ENCODE data around the gene TEAD4.

The TEAD4 gene

DNA sequence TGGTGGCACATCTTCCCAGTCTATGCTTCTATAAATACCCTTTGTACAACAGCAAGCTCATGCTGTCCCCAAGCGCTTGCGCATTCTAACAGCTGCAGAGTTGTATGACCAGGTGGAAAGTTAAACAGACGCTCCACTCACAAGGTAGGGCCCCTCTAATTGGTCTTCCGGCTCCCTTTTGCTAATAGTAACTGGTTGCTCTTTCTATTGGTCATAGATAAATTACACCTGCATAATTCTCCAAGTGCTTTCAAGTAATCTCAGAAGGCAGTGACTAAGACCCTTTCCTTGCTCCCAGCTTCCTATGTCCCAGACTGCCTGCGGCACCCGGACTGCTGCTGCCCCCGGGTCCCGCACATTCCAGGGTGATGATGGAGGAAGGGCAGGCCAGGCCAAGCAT is 111.9 kb downstream of the TEAD4 start:
- no peak overlapping the region for H3K27ac ChIP-seq (ENCODE audit: low read depth, low read length)

DNA sequence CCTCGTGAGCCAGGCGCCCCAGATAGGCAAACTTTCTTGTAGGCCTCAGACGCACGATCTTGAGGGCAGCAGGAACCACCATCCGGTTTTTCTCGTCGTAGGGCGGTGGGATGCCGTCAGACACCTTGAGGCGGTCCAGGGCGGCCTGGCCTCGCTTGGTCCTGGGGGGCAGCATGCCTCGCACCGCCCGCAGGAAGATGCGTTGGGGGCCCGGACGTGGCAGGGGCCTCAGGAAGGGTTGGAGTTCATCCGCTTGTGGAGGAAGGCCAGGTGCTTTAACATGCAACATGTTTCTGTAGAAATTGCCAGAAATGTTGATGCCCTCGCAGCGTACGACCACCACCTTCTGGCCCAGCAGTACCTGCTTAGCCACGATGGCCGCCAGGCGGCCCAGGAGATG is 112.5 kb downstream of the TEAD4 start:
- H3K4me1 ChIP-seq (ENCODE audit: control insufficient read depth in 5 of 5, insufficient read depth in 5 of 5, low read length in 5 of 5), result peaks cover 4 to 22% (median 18%) of the 10 kb centered on the region in 5 donors
- H3K9ac ChIP-seq (ENCODE audit: low read length in 5 of 5), result no peak overlapping the region
- no peak overlapping the region for H3K4me3 ChIP-seq (ENCODE audit: low read depth in 1 of 5, low read length in 5 of 5)
- H3K9me3 ChIP-seq (ENCODE audit: control insufficient read depth in 5 of 5, low read length in 5 of 5), result no peaks in the 10 kb centered on the region
- no peak overlapping the region for H3K27ac ChIP-seq (ENCODE audit: low read depth, low read length)
- no peaks in the 10 kb centered on the region for H3K27me3 ChIP-seq (ENCODE audit: control insufficient read depth in 5 of 5, insufficient read depth in 4 of 5, low read length in 5 of 5)
- no peaks in the 10 kb centered on the region for H3K36me3 ChIP-seq (ENCODE audit: control insufficient read depth in 5 of 5, insufficient read depth in 5 of 5, low read length in 5 of 5)

More for the DNA sequence above, 111.9 kb downstream of the TEAD4 start:
- Histone ChIP-seq H3K4me3 (ENCODE audit: low read depth in 1 of 5, low read length in 5 of 5) (no peak overlapping the region), H3K36me3 (ENCODE audit: control insufficient read depth in 5 of 5, insufficient read depth in 5 of 5, low read length in 5 of 5) (no peaks in the 10 kb centered on the region), H3K4me1 (ENCODE audit: control insufficient read depth in 5 of 5, insufficient read depth in 5 of 5, low read length in 5 of 5) (peaks cover 4 to 17% (median 12%) of the 10 kb centered on the region in 5 donors), H3K9ac (ENCODE audit: low read length in 5 of 5) (no peak overlapping the region), H3K27me3 (ENCODE audit: control insufficient read depth in 5 of 5, insufficient read depth in 4 of 5, low read length in 5 of 5) (no peaks in the 10 kb centered on the region), H3K9me3 (ENCODE audit: control insufficient read depth in 5 of 5, low read length in 5 of 5) (no peaks in the 10 kb centered on the region)

DNA sequence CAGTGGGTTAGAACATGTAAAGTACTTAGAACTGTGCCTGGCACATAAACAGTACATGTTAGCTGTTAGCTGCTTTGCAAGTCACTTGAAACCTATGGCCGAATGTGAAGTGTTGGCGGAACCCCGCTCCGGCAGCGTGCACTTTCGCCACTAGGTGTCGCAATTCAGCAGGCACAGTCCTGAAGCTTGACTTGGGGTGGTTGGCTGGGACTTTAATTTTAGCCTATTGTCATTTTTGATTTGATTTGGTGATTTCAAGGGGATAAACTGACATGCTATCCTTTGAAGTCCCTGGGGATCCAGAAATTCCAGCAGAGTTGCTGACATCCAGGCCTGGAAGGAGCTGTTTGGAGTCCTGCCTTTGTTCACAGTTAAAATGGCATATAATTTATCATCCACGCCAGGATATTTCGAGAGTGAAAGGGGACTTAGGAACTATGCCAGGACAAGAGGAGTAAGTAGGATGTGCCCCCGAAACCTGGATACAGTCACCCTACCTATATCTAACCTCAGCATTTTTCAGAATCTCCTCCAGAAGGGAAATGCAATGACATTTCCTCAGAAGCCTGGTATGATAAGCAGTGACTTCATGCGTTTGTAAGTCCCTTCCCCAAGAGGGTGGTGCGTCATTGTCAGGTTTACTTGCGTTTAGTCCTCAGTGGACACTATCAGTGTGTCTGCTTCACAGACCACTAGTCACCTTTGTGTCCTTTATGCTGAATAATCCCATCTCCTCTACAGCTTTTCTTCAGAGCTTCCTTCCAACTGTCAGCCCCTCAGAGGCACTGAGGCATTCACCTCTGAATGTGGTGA is 114.4 kb downstream of the TEAD4 start:
- Histone ChIP-seq H3K9ac (ENCODE audit: low read length in 5 of 5) (no peak overlapping the region), H3K4me3 (ENCODE audit: low read depth in 1 of 5, low read length in 5 of 5) (no peak overlapping the region), H3K4me1 (ENCODE audit: control insufficient read depth in 5 of 5, insufficient read depth in 5 of 5, low read length in 5 of 5) (peaks cover 4 to 30% (median 25%) of the 10 kb centered on the region in 5 donors)

GRCh38 chr12:3075315-3075714 is 116.1 kb downstream of the TEAD4 start:
- no peaks in the 10 kb centered on the region for H3K9me3 ChIP-seq (ENCODE audit: control insufficient read depth in 5 of 5, low read length in 5 of 5)
- H3K4me1 ChIP-seq (ENCODE audit: control insufficient read depth in 5 of 5, insufficient read depth in 5 of 5, low read length in 5 of 5), result peaks cover 4 to 30% (median 25%) of the 10 kb centered on the region in 5 donors
- no peak overlapping the region for H3K9ac ChIP-seq (ENCODE audit: low read length in 5 of 5)
- no peak overlapping the region for H3K4me3 ChIP-seq (ENCODE audit: low read depth in 1 of 5, low read length in 5 of 5)
- no peaks in the 10 kb centered on the region for H3K36me3 ChIP-seq (ENCODE audit: control insufficient read depth in 5 of 5, insufficient read depth in 5 of 5, low read length in 5 of 5)
- no peaks in the 10 kb centered on the region for H3K27me3 ChIP-seq (ENCODE audit: control insufficient read depth in 5 of 5, insufficient read depth in 4 of 5, low read length in 5 of 5)
- no peak overlapping the region for H3K27ac ChIP-seq (ENCODE audit: low read depth, low read length)

More for the DNA sequence above, 114.4 kb downstream of the TEAD4 start:
- no peaks in the 10 kb centered on the region for H3K27me3 ChIP-seq (ENCODE audit: control insufficient read depth in 5 of 5, insufficient read depth in 4 of 5, low read length in 5 of 5)
- peak overlapping the region; percentile 39 for H3K27ac ChIP-seq (ENCODE audit: low read depth, low read length)
- H3K36me3 ChIP-seq (ENCODE audit: control insufficient read depth in 5 of 5, insufficient read depth in 5 of 5, low read length in 5 of 5), result no peaks in the 10 kb centered on the region
- no peaks in the 10 kb centered on the region for H3K9me3 ChIP-seq (ENCODE audit: control insufficient read depth in 5 of 5, low read length in 5 of 5)

GRCh38 chr12:3076730-3077571 is 117.8 kb downstream of the TEAD4 start, which contains the start of gene TSPAN9:
Gene TSPAN9 (plus strand): TSS chr12:3077379. CDS start chr12:3201194, 123,815 bp downstream.
- no peaks in the 10 kb centered on the region for H3K9me3 ChIP-seq (ENCODE audit: control insufficient read depth in 5 of 5, low read length in 5 of 5)
- H3K9ac ChIP-seq (ENCODE audit: low read length in 5 of 5), result peak within 1 kb of the TSS; percentile 16 to 86 (median 81)
- peaks cover 0 to 4% (median 0%) of the 10 kb centered on the region in 5 donors for H3K36me3 ChIP-seq (ENCODE audit: control insufficient read depth in 5 of 5, insufficient read depth in 5 of 5, low read length in 5 of 5)
- peaks cover 4 to 40% (median 25%) of the 10 kb centered on the region in 5 donors for H3K4me1 ChIP-seq (ENCODE audit: control insufficient read depth in 5 of 5, insufficient read depth in 5 of 5, low read length in 5 of 5)
- no peaks in the 10 kb centered on the region for H3K27me3 ChIP-seq (ENCODE audit: control insufficient read depth in 5 of 5, insufficient read depth in 4 of 5, low read length in 5 of 5)
- H3K27ac ChIP-seq (ENCODE audit: low read depth, low read length), result peak within 1 kb of the TSS; percentile 77
- H3K4me3 ChIP-seq (ENCODE audit: low read depth in 1 of 5, low read length in 5 of 5), result peak within 1 kb of the TSS; percentile 74 to 81 (median 80)

GRCh38 chr12:3077572-3078081 is 118.4 kb downstream of the TEAD4 start:
- peaks cover 0 to 4% (median 0%) of the 10 kb centered on the region in 5 donors for H3K36me3 ChIP-seq (ENCODE audit: control insufficient read depth in 5 of 5, insufficient read depth in 5 of 5, low read length in 5 of 5)
- H3K4me1 ChIP-seq (ENCODE audit: control insufficient read depth in 5 of 5, insufficient read depth in 5 of 5, low read length in 5 of 5), result peaks cover 4 to 46% (median 25%) of the 10 kb centered on the region in 5 donors
- H3K9ac ChIP-seq (ENCODE audit: low read length in 5 of 5), result peak overlapping the region in 4 of 5 donors; percentile 79 to 86 (median 81)
- peak overlapping the region; percentile 57 for H3K27ac ChIP-seq (ENCODE audit: low read depth, low read length)
- H3K4me3 ChIP-seq (ENCODE audit: low read depth in 1 of 5, low read length in 5 of 5), result peak overlapping the region; percentile 74 to 81 (median 80)
- H3K9me3 ChIP-seq (ENCODE audit: control insufficient read depth in 5 of 5, low read length in 5 of 5), result no peaks in the 10 kb centered on the region
- H3K27me3 ChIP-seq (ENCODE audit: control insufficient read depth in 5 of 5, insufficient read depth in 4 of 5, low read length in 5 of 5), result no peaks in the 10 kb centered on the region

- Histone ChIP-seq H3K9ac (ENCODE audit: low read length in 5 of 5) (peak overlapping the region; percentile 16 to 86 (median 81)), H3K36me3 (ENCODE audit: control insufficient read depth in 5 of 5, insufficient read depth in 5 of 5, low read length in 5 of 5) (peaks cover 0 to 4% (median 0%) of the 10 kb centered on the region in 5 donors), H3K4me1 (ENCODE audit: control insufficient read depth in 5 of 5, insufficient read depth in 5 of 5, low read length in 5 of 5) (peaks cover 3 to 48% (median 22%) of the 10 kb centered on the region in 5 donors), H3K4me3 (ENCODE audit: low read depth in 1 of 5, low read length in 5 of 5) (peak overlapping the region; percentile 74 to 81 (median 80)), H3K9me3 (ENCODE audit: control insufficient read depth in 5 of 5, low read length in 5 of 5) (no peaks in the 10 kb centered on the region), H3K27me3 (ENCODE audit: control insufficient read depth in 5 of 5, insufficient read depth in 4 of 5, low read length in 5 of 5) (no peaks in the 10 kb centered on the region), H3K27ac (ENCODE audit: low read depth, low read length) (peak overlapping the region; percentile 57)
These were observed 119.1 kb downstream of the TEAD4 start for GRCh38 chr12:3078086-3078820.

DNA sequence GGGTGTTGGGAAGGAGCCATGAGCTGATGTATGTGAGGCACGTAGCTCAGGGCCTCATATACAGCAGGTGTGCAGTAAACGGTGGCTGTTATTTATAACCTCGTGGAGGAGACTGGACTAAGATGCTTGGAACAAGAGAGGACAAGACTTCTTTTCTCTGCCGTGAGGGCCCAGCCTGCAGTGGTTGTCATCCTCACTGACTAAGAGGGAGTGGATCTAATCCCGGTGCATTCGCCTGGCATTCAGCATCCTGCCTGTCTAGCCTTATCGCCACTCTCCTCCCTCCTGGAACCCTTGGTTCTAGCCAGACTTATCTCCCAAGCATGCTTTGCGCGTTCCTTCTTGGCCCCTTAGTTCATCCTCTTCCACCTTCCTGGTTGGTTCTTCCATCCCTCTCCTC is 121.9 kb downstream of the TEAD4 start:
- H3K4me3 ChIP-seq (ENCODE audit: low read depth in 1 of 5, low read length in 5 of 5), result no peak overlapping the region
- H3K27me3 ChIP-seq (ENCODE audit: control insufficient read depth in 5 of 5, insufficient read depth in 4 of 5, low read length in 5 of 5), result no peaks in the 10 kb centered on the region
- peaks cover 0 to 4% (median 0%) of the 10 kb centered on the region in 5 donors for H3K36me3 ChIP-seq (ENCODE audit: control insufficient read depth in 5 of 5, insufficient read depth in 5 of 5, low read length in 5 of 5)
- peaks cover 4 to 68% (median 29%) of the 10 kb centered on the region in 5 donors for H3K4me1 ChIP-seq (ENCODE audit: control insufficient read depth in 5 of 5, insufficient read depth in 5 of 5, low read length in 5 of 5)
- H3K27ac ChIP-seq (ENCODE audit: low read depth, low read length), result peak overlapping the region; percentile 33
- H3K9ac ChIP-seq (ENCODE audit: low read length in 5 of 5), result no peak overlapping the region
- no peaks in the 10 kb centered on the region for H3K9me3 ChIP-seq (ENCODE audit: control insufficient read depth in 5 of 5, low read length in 5 of 5)

DNA sequence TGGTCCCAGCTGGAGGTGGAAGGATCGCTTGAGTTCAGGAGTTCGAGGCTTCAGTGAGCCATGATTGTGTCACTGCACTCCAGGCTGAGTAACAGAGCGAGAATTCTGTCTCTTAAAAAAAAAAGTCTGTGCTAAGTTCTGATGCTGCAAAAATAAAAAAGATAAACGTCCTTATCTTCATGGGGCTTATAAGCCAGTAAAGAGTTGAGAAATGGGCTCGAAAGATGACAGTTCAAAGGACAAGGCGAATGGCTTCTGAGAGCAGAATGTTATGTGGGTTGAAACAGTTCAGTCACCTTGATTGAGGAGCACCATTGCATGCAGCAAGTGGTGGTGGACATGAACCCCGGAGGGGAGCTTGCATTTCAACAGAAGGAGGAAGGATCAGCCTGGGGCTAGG is 122.7 kb downstream of the TEAD4 start:
- Histone ChIP-seq H3K4me1 (ENCODE audit: control insufficient read depth in 5 of 5, insufficient read depth in 5 of 5, low read length in 5 of 5) (peaks cover 4 to 70% (median 30%) of the 10 kb centered on the region in 5 donors), H3K9ac (ENCODE audit: low read length in 5 of 5) (no peak overlapping the region), H3K4me3 (ENCODE audit: low read depth in 1 of 5, low read length in 5 of 5) (no peak overlapping the region), H3K9me3 (ENCODE audit: control insufficient read depth in 5 of 5, low read length in 5 of 5) (no peaks in the 10 kb centered on the region), H3K27ac (ENCODE audit: low read depth, low read length) (no peak overlapping the region), H3K36me3 (ENCODE audit: control insufficient read depth in 5 of 5, insufficient read depth in 5 of 5, low read length in 5 of 5) (peaks cover 0 to 4% (median 4%) of the 10 kb centered on the region in 5 donors), H3K27me3 (ENCODE audit: control insufficient read depth in 5 of 5, insufficient read depth in 4 of 5, low read length in 5 of 5) (no peaks in the 10 kb centered on the region)

Data from subcutaneous abdominal adipose tissue (tissue), 5 donors.